Mesenchymal stem cell (in vitro differentiated cells and primary cell): ENCODE measurements around the gene ADIPOQ.
A peak's percentile ranks its signal among the peaks of the same experiment; 100 is the strongest.
"Not testable (repeated sequence)": the region's sequence is repeated elsewhere in the genome, so short reads cannot be mapped to it uniquely, and the experiment has no call there.

ENCODE experiments used
- DNase-seq: peaks from one replicate; pipeline ENCODE4 v3.0.0-alpha.2; 2013
- H2AFZ ChIP-seq: one replicate; pipeline ENCODE4 v1.6.1; 2013; ENCODE audit warnings: low read depth, mild to moderate bottlenecking, control low read depth, inconsistent platforms, low read length, moderate library complexity
- H2AK5ac ChIP-seq: 2 replicates; pipeline ENCODE4 v1.6.1; 2013; ENCODE audit warnings: low read length, moderate library complexity, mild to moderate bottlenecking, inconsistent platforms; ENCODE audit not compliant: severe bottlenecking
- H2BK120ac ChIP-seq: one replicate; pipeline ENCODE4 v1.6.1; 2013; ENCODE audit warnings: low read depth, mild to moderate bottlenecking, inconsistent platforms, low read length, moderate library complexity
- H2BK12ac ChIP-seq, 2 experiments: one replicate each; pipeline ENCODE4 v1.6.1; 2013; ENCODE audit warnings: inconsistent platforms in 2 of 2, low read length in 2 of 2, mild to moderate bottlenecking in 2 of 2, moderate library complexity in 2 of 2, control low read depth in 1 of 2
- H2BK15ac ChIP-seq: one replicate; pipeline ENCODE4 v1.6.1; 2013; ENCODE audit warnings: mild to moderate bottlenecking, low read depth, inconsistent platforms; ENCODE audit not compliant: poor library complexity, severe bottlenecking
- H2BK5ac ChIP-seq: 2 replicates; pipeline ENCODE4 v1.6.1; 2013; ENCODE audit warnings: low read depth, mild to moderate bottlenecking, low read length, control low read depth, inconsistent platforms; ENCODE audit not compliant: poor library complexity, severe bottlenecking
- H3K14ac ChIP-seq, 2 experiments: one replicate each; pipeline ENCODE4 v1.6.1; 2013; ENCODE audit warnings: inconsistent platforms in 2 of 2, low read length in 2 of 2, control low read depth in 1 of 2, mild to moderate bottlenecking in 1 of 2, moderate library complexity in 1 of 2
- H3K18ac ChIP-seq, 2 experiments: one replicate each; pipeline ENCODE4 v1.6.1; 2013; ENCODE audit warnings: inconsistent platforms in 2 of 2, low read length in 2 of 2, control low read depth in 1 of 2, low read depth in 1 of 2, mild to moderate bottlenecking in 1 of 2
- H3K23ac ChIP-seq, 2 experiments: one replicate each; pipeline ENCODE4 v1.6.1; 2013; ENCODE audit warnings: inconsistent platforms in 2 of 2, low read length in 2 of 2, mild to moderate bottlenecking in 2 of 2, moderate library complexity in 2 of 2, control low read depth in 1 of 2
- H3K27ac ChIP-seq: 2 replicates; pipeline ENCODE4 v1.5.1; 2013; ENCODE audit warnings: mild to moderate bottlenecking, moderate library complexity, low read length, control low read depth, inconsistent platforms; ENCODE audit not compliant: poor library complexity, severe bottlenecking
- H3K27me3 ChIP-seq, 2 experiments: 2 replicates each; pipeline versions ENCODE4 v1.6.1 to v1.7.0; 2013; ENCODE audit warnings: low read length in 2 of 2, mild to moderate bottlenecking in 2 of 2, moderate library complexity in 2 of 2, control low read depth in 1 of 2, inconsistent platforms in 1 of 2; ENCODE audit not compliant: control insufficient read depth in 1 of 2, insufficient read depth in 1 of 2
- H3K36me3 ChIP-seq, 2 experiments: 2 replicates each; pipeline versions ENCODE4 v1.6.1 to v1.7.0; 2013; ENCODE audit warnings: low read length in 2 of 2, control low read depth in 1 of 2, inconsistent platforms in 1 of 2, low read depth in 1 of 2, mild to moderate bottlenecking in 1 of 2; ENCODE audit not compliant: insufficient read depth in 2 of 2, control insufficient read depth in 1 of 2
- H3K4ac ChIP-seq, 2 experiments: one replicate each; pipeline ENCODE4 v1.6.1; 2013; ENCODE audit warnings: inconsistent platforms in 2 of 2, low read length in 2 of 2, mild to moderate bottlenecking in 2 of 2, moderate library complexity in 2 of 2, control low read depth in 1 of 2, low read depth in 1 of 2
- H3K4me1 ChIP-seq: 2 replicates; pipeline ENCODE4 v1.6.1; 2013; ENCODE audit warnings: low read depth, low read length, control low read depth; ENCODE audit not compliant: control insufficient read depth, insufficient read depth
- H3K4me2 ChIP-seq: 2 replicates; pipeline ENCODE4 v1.6.1; 2013; ENCODE audit warnings: low read length, mild to moderate bottlenecking, inconsistent platforms; ENCODE audit not compliant: poor library complexity, severe bottlenecking
- H3K4me3 ChIP-seq, 2 experiments: 2 replicates each; pipeline versions ENCODE4 v1.5.1 to v1.7.0; 2013; ENCODE audit warnings: low read length in 2 of 2, mild to moderate bottlenecking in 2 of 2, control low read depth in 1 of 2, low read depth in 1 of 2; ENCODE audit not compliant: insufficient read depth in 1 of 2
- H3K79me1 ChIP-seq: replicated peaks from 2 replicates; pipeline ENCODE4 v1.6.1; 2013; ENCODE audit warnings: mild to moderate bottlenecking, control low read depth, low read length, inconsistent platforms; ENCODE audit not compliant: poor library complexity, severe bottlenecking
- H3K9ac ChIP-seq: 2 replicates; pipeline ENCODE4 v1.7.0; 2013; ENCODE audit warnings: mild to moderate bottlenecking, low read length, moderate library complexity
- H3K9me3 ChIP-seq: 2 replicates; pipeline ENCODE4 v1.7.0; 2013; ENCODE audit warnings: mild to moderate bottlenecking, low read length; ENCODE audit not compliant: control insufficient read depth
- H4K8ac ChIP-seq: one replicate; pipeline ENCODE4 v1.6.1; 2013; ENCODE audit warnings: inconsistent platforms, mild to moderate bottlenecking, low read length, moderate library complexity
- H4K91ac ChIP-seq: one replicate; pipeline ENCODE4 v1.6.1; 2013; ENCODE audit warnings: mild to moderate bottlenecking, low read length, inconsistent platforms
- WGBS: methylation state at CpG from one replicate; pipeline ENCODE4 v1.1.7; 2013; ENCODE audit warnings: mixed read lengths; 5-methylcytosine and 5-hydroxymethylcytosine counted together

ADIPOQ gene

DNA sequence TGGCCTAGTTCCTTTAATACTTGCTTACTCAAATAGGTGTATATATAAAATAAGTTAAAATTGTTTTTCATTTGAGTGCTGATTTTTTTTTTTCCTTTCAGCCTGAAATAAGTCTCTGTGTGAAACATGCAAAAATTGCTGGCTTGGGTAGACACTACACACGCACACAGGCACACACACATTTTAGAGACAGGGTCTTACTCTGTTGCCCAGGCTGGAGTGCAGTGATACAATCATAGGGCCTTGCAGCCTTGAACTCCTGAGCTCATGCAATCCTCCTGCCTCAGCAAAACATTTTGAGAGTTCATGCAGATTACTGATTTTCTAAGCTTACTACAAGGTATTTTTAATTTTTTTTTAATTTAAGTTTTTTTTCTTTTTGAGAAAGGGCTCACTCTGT lies 23.6 kb upstream of the ADIPOQ start:
- Histone ChIP-seq H3K4me2 (no peak overlapping the region), H2AK5ac (no peak overlapping the region), H3K9ac (no peak overlapping the region), H3K27me3 (peaks cover 0 to 2% of the 10 kb centered on the region in 2 experiments), H3K4me3 (no peak overlapping the region), H2BK15ac (no peak overlapping the region), H2AFZ (no peak overlapping the region), H3K79me1 (no peaks in the 10 kb centered on the region), H3K36me3 (no peaks in the 10 kb centered on the region), H3K4ac (no peak overlapping the region), H3K18ac (no peak overlapping the region), H4K91ac (no peak overlapping the region), H3K23ac (no peak overlapping the region), H2BK12ac (no peak overlapping the region), H2BK120ac (no peak overlapping the region), H4K8ac (no peak overlapping the region), H3K14ac (no peak overlapping the region), H3K4me1 (peaks cover 6% of the 10 kb centered on the region), H2BK5ac (no peak overlapping the region), H3K9me3 (no peaks in the 10 kb centered on the region), H3K27ac (no peak overlapping the region)
- WGBS = 77% methylated on average over 1 of the region's 1 CpG
- no peak for DNase-seq

DNA sequence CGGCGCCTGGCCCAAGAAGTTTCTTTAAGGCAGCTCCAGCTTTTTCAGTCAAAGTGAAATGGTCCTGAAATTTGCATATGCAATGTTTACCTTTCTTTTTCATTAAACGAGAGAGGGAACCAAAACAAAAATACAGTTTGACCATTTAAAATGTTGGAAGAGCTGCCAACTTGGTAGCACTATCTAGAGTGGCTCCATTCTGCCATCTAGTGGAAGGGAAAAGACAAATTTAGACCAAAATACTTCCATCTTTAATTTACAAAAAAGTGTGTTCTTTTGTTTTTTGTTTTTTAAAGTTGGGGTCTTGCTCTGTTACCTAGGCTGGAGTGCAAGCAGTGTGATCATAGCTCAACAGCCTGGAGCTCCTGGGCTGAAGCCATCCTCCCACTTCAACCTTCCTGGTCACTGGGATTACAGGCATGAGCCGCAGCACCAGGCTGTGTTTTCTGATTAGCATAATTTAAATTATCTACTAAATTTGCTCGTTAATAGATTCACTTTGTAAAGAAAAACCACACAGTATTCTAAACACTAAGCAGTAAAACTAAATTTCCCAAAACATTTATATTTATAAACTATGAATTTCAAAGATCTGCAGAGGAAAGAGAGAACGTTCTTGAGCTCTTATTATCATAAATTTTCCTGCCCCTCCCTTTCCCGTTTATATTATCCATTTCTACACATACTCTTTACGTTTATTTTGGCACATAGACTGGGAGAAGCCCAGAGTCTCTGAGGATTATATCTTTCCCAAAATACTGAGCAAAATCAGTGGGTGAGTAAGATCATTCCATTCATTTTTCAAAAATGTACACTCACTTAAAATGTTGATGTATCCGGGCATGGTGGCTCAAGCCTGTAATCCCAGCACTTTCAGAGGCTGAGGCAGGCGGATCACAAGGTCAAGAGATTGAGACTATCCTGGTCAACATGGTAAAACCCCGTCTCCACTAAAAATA lies 20.8 kb upstream of the ADIPOQ start:
- no peak overlapping the region for H3K14ac ChIP-seq
- H4K8ac ChIP-seq = peak overlapping the region; percentile 84
- H3K4me1 ChIP-seq = peaks cover 30% of the 10 kb centered on the region
- peak overlapping the region; percentile 57 for H3K4me2 ChIP-seq
- H2AFZ ChIP-seq = no peak overlapping the region
- H3K9ac ChIP-seq = peak overlapping the region; percentile 84
- H3K27ac ChIP-seq = peak overlapping the region; percentile 55
- H3K36me3 ChIP-seq = no peaks in the 10 kb centered on the region
- peak; percentile 60 for DNase-seq
- H2BK12ac ChIP-seq = no peak overlapping the region
- peak overlapping the region in 1 of 2 experiments; percentile 40 for H3K4me3 ChIP-seq
- whole genome bisulfite sequencing = 53% methylated on average over 6 of the region's 11 CpGs
- no peaks in the 10 kb centered on the region for H3K27me3 ChIP-seq
- H2BK120ac ChIP-seq = no peak overlapping the region
- H3K4ac ChIP-seq = no peak overlapping the region
- H2AK5ac ChIP-seq = no peak overlapping the region
- H3K18ac ChIP-seq = no peak overlapping the region
- no peaks in the 10 kb centered on the region for H3K9me3 ChIP-seq
- no peak overlapping the region for H3K23ac ChIP-seq
- no peak overlapping the region for H4K91ac ChIP-seq
- H2BK5ac ChIP-seq = no peak overlapping the region
- no peaks in the 10 kb centered on the region for H3K79me1 ChIP-seq
- no peak overlapping the region for H2BK15ac ChIP-seq

DNA sequence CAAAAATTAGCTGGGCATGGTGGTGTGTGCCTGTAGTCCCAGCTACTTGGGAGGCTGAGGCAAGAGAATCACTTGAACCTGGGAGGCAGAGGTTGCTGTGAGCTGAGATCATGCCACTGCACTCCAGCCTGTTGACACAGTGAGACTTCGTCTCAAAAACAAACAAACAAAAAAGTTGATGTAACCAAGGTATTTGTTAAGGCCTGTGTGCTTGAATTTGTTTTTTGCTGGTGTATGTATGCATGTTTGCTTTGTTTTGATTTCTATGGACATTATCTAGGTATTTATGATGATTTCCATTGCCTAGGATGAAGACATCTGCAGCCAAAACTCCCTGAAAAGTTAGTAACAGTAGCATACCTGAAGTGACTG lies 20.1 kb upstream of the ADIPOQ start:
- H2BK5ac ChIP-seq, H3K14ac ChIP-seq, H2AFZ ChIP-seq, H3K9me3 ChIP-seq, H4K91ac ChIP-seq, H3K4me2 ChIP-seq, H3K9ac ChIP-seq, H2AK5ac ChIP-seq, H3K4me3 ChIP-seq, H2BK120ac ChIP-seq, H3K4ac ChIP-seq, H2BK12ac ChIP-seq, H2BK15ac ChIP-seq, H4K8ac ChIP-seq, H3K23ac ChIP-seq, H3K18ac ChIP-seq, H3K79me1 ChIP-seq, H3K36me3 ChIP-seq, H3K27me3 ChIP-seq, DNase-seq: not testable (repeated sequence)
- WGBS = 60% methylated on average over 1 of the region's 1 CpG
- H3K4me1 ChIP-seq = peaks cover 30% of the 10 kb centered on the region
- H3K27ac ChIP-seq = peak overlapping the region; percentile 23

DNA sequence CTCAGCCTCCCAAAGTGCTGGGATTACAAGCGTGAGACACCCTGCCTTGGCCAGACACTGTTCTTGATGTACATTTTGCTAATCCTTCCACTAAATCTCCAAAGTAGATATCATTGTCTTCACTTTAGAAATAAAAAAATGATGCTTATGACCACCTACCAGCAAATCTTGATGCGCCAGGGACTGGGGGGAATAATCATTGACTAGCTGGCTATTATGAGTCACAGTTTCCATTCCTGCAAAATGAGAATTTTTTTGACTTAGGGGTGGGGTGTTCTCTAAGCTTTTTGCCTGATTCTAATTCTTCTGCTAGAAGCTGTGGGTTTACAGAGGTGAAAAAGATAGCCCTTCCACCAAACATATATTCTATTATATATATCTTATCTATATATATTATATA lies 19.1 kb upstream of the ADIPOQ start:
- no peak overlapping the region for H3K4me3 ChIP-seq
- H2AFZ ChIP-seq = no peak overlapping the region
- H3K27me3 ChIP-seq = peaks cover 2 to 6% of the 10 kb centered on the region in 2 experiments
- no peak overlapping the region for H2BK120ac ChIP-seq
- H3K23ac ChIP-seq = no peak overlapping the region
- DNase-seq = no peak
- no peak overlapping the region for H3K9ac ChIP-seq
- H3K4me2 ChIP-seq = no peak overlapping the region
- H3K18ac ChIP-seq = no peak overlapping the region
- no peak overlapping the region for H3K14ac ChIP-seq
- no peak overlapping the region for H4K8ac ChIP-seq
- H4K91ac ChIP-seq = no peak overlapping the region
- 100% methylated on average over 1 of the region's 2 CpGs for WGBS
- no peak overlapping the region for H3K4ac ChIP-seq
- no peak overlapping the region for H2BK5ac ChIP-seq
- H3K9me3 ChIP-seq = no peaks in the 10 kb centered on the region
- H3K79me1 ChIP-seq = no peaks in the 10 kb centered on the region
- no peak overlapping the region for H3K27ac ChIP-seq
- no peak overlapping the region for H2BK12ac ChIP-seq
- peaks cover 34% of the 10 kb centered on the region for H3K4me1 ChIP-seq
- no peaks in the 10 kb centered on the region for H3K36me3 ChIP-seq
- no peak overlapping the region for H2AK5ac ChIP-seq
- H2BK15ac ChIP-seq = no peak overlapping the region
